CD4-positive, alpha-beta T cell treated with Interleukin-17A for 4 hours (primary cell): ENCODE data around the gene CCDC61.

Experiments
- DNase-seq: peaks from one replicate; pipeline ENCODE4 v3.0.0-alpha.2; 2020; ENCODE audit warnings: mixed read lengths

Gene CCDC61

GRCh38 chr19:46042252-46042883 lies 47.1 kb downstream of the CCDC61 start:
- DNase-seq: no peak

GRCh38 chr19:46043519-46043918 lies 48.3 kb downstream of the CCDC61 start:
- DNase-seq: no peak

- no peak for DNase-seq
Measured at GRCh38 chr19:46049597-46049996, 54.3 kb downstream of the CCDC61 start.

GRCh38 chr19:46052896-46053295 lies 57.6 kb downstream of the CCDC61 start:
- no peak for DNase-seq

GRCh38 chr19:46056536-46056935 lies 61.3 kb downstream of the CCDC61 start:
- DNase-seq: no peak

- no peak for DNase-seq
Measured at GRCh38 chr19:46058778-46059177, 63.5 kb downstream of the CCDC61 start.

- DNase-seq: no peak
Measured at GRCh38 chr19:46060012-46060411, 64.7 kb downstream of the CCDC61 start.

- DNase-seq: no peak
Measured at GRCh38 chr19:46063201-46063600, 67.9 kb downstream of the CCDC61 start.

GRCh38 chr19:46065486-46066071 lies 70.3 kb downstream of the CCDC61 start:
- no peak for DNase-seq

GRCh38 chr19:46066471-46066870 lies 71.2 kb downstream of the CCDC61 start:
- no peak for DNase-seq

GRCh38 chr19:46067691-46068090 lies 72.4 kb downstream of the CCDC61 start:
- DNase-seq: no peak
